OCI-LY3 (cell line): ENCODE data around the gene CDC14B.

Source experiments
- H2AFZ ChIP-seq: fragments of 200-600, 300-600 bp; shearing (Covaris generic); 2 replicates; pipeline ENCODE4 v1.6.0; 2014; ENCODE audit warnings: antibody characterized with exemption, low read depth, low read length
- H3K27ac ChIP-seq: fragments of 200-600, 300-600 bp; sonication (generic); 2 replicates; pipeline ENCODE4 v1.5.1; 2014; ENCODE audit warnings: mild to moderate bottlenecking, low read length, moderate library complexity, mixed read lengths
- H3K27me3 ChIP-seq: fragments of 200-600, 300-600 bp; sonication (generic); 2 replicates; pipeline ENCODE4 v1.6.1; 2014; ENCODE audit warnings: low read depth, low read length, mixed read lengths
- H3K36me3 ChIP-seq: fragments of 200-600, 300-600 bp; sonication (generic); replicated peaks from 2 replicates; pipeline ENCODE3; 2014; ENCODE audit warnings: low read depth, low read length, mixed read lengths
- H3K4me1 ChIP-seq: fragments of 300-600, 200-600 bp; sonication (generic); 2 replicates; pipeline ENCODE4 v1.6.1; 2014; ENCODE audit warnings: low read length, mixed read lengths
- H3K4me2 ChIP-seq: fragments of 200-600, 300-600 bp; sonication (generic); 2 replicates; pipeline ENCODE4 v1.6.1; 2014; ENCODE audit warnings: low read length, mixed read lengths
- H3K4me3 ChIP-seq: fragments of 300-600, 200-600 bp; sonication (generic); 2 replicates; pipeline ENCODE4 v1.5.1; 2014; ENCODE audit warnings: antibody characterized with exemption, mild to moderate bottlenecking, low read length, moderate library complexity
- H3K79me2 ChIP-seq: fragments of 300-600, 200-600 bp; shearing (Covaris generic); 2 replicates; pipeline ENCODE4 v1.6.1; 2014; ENCODE audit warnings: mild to moderate bottlenecking, low read length, mixed read lengths
- H3K9ac ChIP-seq: fragments of 300-600, 200-600 bp; shearing (Covaris generic); 2 replicates; pipeline ENCODE4 v1.6.0; 2014; ENCODE audit warnings: mild to moderate bottlenecking, low read length, moderate library complexity
- H3K9me3 ChIP-seq: fragments of 200-600, 300-600 bp; shearing (Covaris generic); 2 replicates; pipeline ENCODE4 v1.6.1; 2014; ENCODE audit warnings: low read length, mixed read lengths; ENCODE audit not compliant: insufficient read depth
- H4K20me1 ChIP-seq: fragments of 200-600, 300-600 bp; sonication (generic); 2 replicates; pipeline ENCODE4 v1.6.1; 2016; ENCODE audit warnings: low read length, mixed read lengths; ENCODE audit not compliant: insufficient read depth
- CTCF ChIP-seq: fragments of 200-600, 300-600 bp; sonication (generic); IDR thresholded peaks from 2 replicates; pipeline ENCODE4 v1.5.1; 2014; ENCODE audit warnings: antibody characterized with exemption, low read length, low read depth
- EZH2phosphoT487 ChIP-seq: fragments of 200-600 bp; shearing (Covaris generic); IDR thresholded peaks from 2 replicates; pipeline ENCODE4 v1.6.1; 2018; ENCODE audit warnings: antibody characterized with exemption, mixed run types, low read depth

Gene CDC14B

GRCh38 chr9:96665789-96666188 lies 46.1 kb upstream of the CDC14B start:
- TF ChIP-seq CTCF (no peak), EZH2phosphoT487 (no peak)

GRCh38 chr9:96663506-96664120 lies 44.0 kb upstream of the CDC14B start:
- Histone ChIP-seq H3K4me3 (no peak overlapping the region), H3K4me2 (no peak overlapping the region), H3K27ac (no peak overlapping the region), H4K20me1 (no peaks in the 10 kb centered on the region), H3K79me2 (no peaks in the 10 kb centered on the region), H3K9ac (no peak overlapping the region), H2AFZ (no peak overlapping the region), H3K9me3 (no peaks in the 10 kb centered on the region), H3K36me3 (no peaks in the 10 kb centered on the region), H3K4me1 (peaks cover 21% of the 10 kb centered on the region), H3K27me3 (no peaks in the 10 kb centered on the region)
- no peak for TF ChIP-seq EZH2phosphoT487
- TF ChIP-seq CTCF = no peak

More at GRCh38 chr9:96665789-96666188, 46.1 kb upstream of the CDC14B start:
- Histone ChIP-seq H3K4me2 (no peak overlapping the region), H3K79me2 (no peaks in the 10 kb centered on the region), H3K27ac (no peak overlapping the region), H3K9me3 (no peaks in the 10 kb centered on the region), H3K4me1 (peaks cover 15% of the 10 kb centered on the region), H3K9ac (no peak overlapping the region), H2AFZ (no peak overlapping the region), H3K4me3 (no peak overlapping the region), H3K27me3 (no peaks in the 10 kb centered on the region), H3K36me3 (no peaks in the 10 kb centered on the region), H4K20me1 (no peaks in the 10 kb centered on the region)

GRCh38 chr9:96661711-96662110 lies 42.1 kb upstream of the CDC14B start:
- no peak overlapping the region for H3K4me3 ChIP-seq
- H4K20me1 ChIP-seq = no peaks in the 10 kb centered on the region
- H3K27me3 ChIP-seq = no peaks in the 10 kb centered on the region
- H3K79me2 ChIP-seq = no peaks in the 10 kb centered on the region
- peaks cover 15% of the 10 kb centered on the region for H3K4me1 ChIP-seq
- H3K36me3 ChIP-seq = no peaks in the 10 kb centered on the region
- no peaks in the 10 kb centered on the region for H3K9me3 ChIP-seq
- no peak overlapping the region for H3K27ac ChIP-seq
- H2AFZ ChIP-seq = no peak overlapping the region
- no peak overlapping the region for H3K9ac ChIP-seq
- H3K4me2 ChIP-seq = no peak overlapping the region
- TF ChIP-seq CTCF = no peak
- no peak for TF ChIP-seq EZH2phosphoT487

- Histone ChIP-seq H3K36me3 (no peaks in the 10 kb centered on the region), H3K79me2 (no peaks in the 10 kb centered on the region), H3K9ac (no peak overlapping the region), H3K4me2 (peak overlapping the region; percentile 51), H3K9me3 (no peaks in the 10 kb centered on the region), H4K20me1 (no peaks in the 10 kb centered on the region), H3K4me1 (peaks cover 14% of the 10 kb centered on the region), H2AFZ (no peak overlapping the region), H3K4me3 (peak overlapping the region; percentile 1; the same call in 1 of the 2 replicates), H3K27me3 (no peaks in the 10 kb centered on the region), H3K27ac (no peak overlapping the region)
- no peak for TF ChIP-seq EZH2phosphoT487
- no peak for TF ChIP-seq CTCF
Measured at GRCh38 chr9:96660692-96661248, 41.1 kb upstream of the CDC14B start.
